HG03066 (cell line): Measurements from ENCODE around the gene ADAM17.
"Not testable (repeated sequence)": the region's sequence is repeated elsewhere in the genome, so short reads cannot be mapped to it uniquely, and the experiment has no call there.

Source experiments
- ATAC-seq: cut with Tn5 transposase; IDR thresholded peaks from one replicate; pipeline ENCODE4 v1.9.1; 2021; ENCODE audit warnings: low read depth; ENCODE audit not compliant: unreplicated experiment

Gene ADAM17

DNA sequence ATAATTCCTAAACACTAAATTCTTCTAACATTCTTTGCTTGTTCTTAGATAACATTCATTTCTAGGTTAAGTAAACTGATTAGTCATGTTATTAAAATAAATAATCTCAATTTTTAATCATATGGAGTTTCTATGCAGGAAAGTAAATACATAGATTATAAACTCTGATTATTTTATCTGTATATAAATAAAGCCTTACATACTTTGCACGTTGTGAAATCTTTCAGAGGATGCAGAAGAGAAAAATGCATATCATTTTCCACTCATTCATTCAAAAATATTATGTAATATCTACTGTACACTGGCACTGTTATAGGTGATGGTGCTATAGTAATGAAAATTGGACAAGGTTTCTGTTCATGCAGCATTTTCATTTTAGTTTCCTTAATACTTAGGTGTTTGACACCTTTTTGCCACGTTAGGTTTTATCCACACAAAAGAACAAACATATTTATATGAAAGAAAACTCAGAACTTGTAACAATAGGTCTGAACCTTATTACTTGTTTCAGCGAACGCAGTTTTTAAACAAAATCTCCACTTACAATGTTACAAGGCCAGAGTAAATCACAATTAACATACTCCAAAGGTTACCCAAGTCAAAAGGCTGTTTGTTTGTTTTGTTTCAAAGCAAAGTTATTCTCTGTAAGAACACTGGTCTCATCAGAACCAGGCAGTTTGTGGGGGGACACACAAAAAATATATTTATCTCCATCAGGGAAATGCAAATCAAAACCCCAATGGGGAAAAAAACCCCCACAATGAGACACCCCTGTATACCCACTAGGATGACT, 27.4 kb downstream of the ADAM17 start:
- no peak for ATAC-seq

DNA sequence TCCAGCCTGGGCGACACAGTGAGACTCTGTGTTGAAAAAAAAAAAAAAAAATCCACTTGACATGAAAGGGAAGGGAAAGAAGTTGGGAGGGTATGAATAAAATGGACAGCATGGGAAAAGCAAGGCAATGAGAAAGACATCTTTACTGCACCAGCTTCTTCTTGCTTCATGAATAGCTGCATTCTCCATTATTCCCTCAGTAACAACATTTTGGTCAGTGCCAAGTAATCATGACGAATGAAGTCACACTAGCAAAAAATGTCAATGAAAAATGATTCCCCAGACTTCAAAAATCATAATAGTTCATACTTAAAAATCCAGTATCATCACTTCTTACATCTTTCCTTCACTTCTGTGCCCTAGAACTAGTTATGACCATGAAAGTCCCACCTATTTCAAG, 30.4 kb downstream of the ADAM17 start:
- ATAC-seq: no peak

DNA sequence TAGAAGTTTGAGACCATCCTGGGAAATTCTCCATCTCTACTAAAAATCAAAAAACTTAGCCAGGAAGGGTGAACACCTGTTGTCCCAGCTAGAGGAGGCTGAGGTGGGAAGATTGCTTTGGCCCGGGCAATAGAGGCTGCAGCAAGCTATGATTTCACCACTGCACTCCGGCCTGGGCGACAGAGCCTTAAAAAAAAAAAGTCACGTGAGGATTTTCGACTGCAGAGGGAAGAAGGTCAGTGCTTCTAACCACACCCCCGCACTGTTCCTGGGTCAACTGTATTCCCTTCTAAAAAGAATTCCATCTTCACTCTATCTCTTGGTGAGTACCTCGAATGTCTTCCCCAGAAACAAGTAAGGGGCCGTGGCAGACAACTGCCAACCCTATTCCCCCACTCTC, 31.3 kb downstream of the ADAM17 start:
- no peak for ATAC-seq

DNA sequence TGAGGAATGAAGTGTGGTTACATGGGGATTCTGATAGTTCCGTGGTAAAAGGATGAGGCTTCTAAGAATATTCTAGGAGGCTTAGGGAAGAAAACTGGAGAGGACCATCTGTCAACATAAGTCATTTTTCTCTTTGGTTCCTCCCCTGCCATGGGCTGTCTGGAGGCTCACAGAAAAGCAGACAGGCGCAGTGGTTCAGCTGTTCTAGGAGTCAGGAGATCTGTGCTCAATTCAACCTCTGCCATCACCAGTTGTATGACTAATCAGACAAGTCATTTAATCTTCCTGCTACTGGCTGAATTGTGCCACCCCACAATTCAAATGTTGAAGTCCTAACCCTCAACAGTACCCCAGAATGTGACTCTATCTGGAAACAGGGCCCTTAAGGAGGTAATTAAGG, 36.4 kb downstream of the ADAM17 start:
- ATAC-seq: no peak

DNA sequence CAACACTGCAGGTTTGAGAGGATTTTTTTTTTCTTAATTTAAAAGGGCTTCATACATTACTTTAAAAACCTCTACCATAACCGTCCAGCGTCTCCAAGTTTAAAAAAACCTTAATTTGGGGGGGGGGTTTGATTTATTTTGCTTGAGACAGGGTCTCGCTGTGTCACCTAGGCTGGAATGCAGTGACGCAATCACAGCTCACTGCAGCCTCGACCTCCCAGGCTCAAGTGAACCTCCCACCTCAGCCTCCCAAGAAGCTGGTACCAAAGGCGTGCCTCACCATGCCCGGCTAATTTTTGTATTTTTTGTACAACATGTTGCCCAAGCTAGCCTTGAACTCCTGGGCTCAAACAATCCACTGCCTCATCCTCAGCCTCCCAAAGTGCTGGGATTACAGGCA, 36.9 kb downstream of the ADAM17 start:
- no peak for ATAC-seq

DNA sequence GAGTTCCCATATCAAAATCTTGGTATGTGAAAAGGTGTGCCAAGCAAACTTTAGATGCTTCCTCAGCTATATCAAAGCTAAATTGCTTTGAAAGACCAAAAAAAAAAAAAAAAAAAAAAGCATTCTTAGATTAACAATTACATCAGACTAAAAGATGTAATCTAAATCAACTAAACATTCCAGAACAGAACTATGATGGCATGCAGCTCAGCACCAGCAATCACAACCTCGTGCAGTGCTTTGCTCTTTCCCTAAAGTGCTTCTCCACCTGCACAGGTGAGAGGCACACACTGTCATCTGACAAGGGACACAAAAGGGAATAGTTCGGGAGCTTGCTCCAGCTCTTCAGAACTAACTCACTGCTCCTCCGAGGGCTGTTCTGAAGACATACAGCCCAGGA, 37.5 kb downstream of the ADAM17 start:
- ATAC-seq: no peak

DNA sequence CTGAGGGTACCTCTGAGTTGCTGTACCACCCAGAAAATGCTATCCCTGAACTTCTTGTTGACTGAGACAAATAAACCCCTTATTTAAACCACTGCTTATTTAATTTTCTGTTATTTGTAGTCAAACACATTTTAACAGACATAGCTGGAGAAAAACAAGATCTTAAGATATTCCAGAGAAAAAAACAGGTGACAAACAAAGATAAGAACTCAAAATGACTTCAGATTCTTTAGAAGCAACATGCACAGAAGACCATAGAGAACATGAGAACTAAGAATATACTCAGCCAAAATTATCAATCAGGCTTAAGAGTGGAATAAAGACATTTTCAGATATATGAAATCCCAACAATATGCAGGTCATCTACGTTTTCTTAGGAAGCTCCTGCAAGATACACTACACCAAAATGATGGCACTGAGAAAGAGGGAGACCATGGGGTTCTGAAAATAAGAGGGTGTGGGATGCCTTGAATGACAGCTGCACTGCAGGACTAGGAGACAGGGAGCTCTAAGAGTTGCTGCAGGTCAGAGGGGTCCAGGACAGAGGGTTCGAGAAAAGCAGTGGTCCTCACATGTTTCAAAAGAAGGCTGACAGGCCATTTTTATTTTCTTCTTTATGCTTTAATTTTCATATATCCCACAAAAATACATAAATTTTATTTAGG, 38.4 kb downstream of the ADAM17 start:
- ATAC-seq: no peak

DNA sequence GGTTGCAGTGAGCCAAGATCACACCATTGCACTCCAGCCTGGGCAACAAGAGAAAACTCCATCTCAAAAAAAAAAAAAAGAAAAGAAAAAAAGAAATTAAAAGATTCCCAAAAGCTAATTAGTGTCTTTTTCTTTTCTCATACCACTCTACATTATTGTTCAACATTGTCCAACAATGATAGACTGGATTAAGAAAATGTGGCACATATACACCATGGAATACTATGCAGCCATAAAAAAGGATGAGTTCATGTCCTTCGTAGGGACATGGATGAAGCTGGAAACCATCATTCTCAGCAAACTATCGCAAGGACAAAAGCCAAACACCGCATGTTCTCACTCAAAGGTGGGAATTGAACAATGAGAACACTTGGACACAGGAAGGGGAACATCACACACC, 41.7 kb downstream of the ADAM17 start:
- ATAC-seq: not testable (repeated sequence)

DNA sequence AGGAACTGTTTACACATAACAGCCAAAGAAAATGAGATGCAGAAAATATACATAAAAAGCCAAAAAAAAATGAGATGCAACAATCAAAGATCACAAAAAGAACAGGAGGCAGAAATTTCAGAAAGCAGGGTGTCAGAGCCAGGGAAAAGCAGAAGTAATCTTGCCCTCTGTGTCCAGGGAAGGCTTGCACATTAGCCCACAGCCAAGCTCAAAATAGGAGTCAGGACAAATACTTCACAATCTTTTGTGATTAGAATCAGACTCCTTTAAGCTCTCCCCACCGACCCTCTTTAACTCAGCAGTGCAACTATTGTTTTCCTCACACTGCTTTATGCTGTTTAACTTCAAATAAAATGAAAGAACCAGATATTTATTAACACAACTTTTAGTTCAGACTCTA, 46.7 kb downstream of the ADAM17 start:
- no peak for ATAC-seq

DNA sequence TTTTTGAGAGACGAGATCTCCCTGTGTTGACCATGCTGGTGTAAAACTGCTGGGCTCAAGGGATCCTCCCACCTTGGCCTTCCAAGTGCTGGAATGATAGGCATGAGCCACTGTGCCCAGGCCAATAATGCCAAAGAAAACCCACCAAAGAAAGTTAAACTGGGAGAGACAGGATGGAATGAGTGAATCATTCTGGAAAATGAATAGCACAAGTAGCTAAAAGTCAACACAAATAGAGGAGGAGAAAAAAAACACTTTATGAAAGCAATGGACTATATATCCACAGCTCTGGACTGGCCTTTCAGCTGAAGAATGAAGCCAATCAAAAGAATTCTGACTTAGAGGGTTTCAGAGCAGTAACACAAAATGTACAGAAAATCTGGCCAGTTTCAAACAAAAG, 57.4 kb downstream of the ADAM17 start:
- ATAC-seq: no peak

DNA sequence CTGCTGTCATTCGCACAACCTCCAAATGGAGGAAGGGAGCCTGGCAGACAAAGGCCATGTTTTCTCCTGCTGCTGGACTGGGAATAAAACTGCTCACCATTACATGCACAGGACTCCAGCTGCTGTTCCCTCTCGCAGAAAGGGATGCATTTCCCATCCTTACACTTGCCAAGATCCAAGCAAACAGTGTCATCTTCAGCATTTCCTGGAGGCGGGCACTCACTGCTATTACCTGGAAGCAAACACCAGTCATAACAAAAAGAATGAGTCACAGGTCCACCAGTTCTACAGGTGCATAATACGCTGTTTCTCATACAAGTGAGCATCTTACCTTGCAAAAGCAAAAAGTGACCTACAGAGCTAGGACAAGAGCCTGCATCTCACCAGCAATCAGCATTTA, 58.6 kb downstream of the ADAM17 start:
- no peak for ATAC-seq

DNA sequence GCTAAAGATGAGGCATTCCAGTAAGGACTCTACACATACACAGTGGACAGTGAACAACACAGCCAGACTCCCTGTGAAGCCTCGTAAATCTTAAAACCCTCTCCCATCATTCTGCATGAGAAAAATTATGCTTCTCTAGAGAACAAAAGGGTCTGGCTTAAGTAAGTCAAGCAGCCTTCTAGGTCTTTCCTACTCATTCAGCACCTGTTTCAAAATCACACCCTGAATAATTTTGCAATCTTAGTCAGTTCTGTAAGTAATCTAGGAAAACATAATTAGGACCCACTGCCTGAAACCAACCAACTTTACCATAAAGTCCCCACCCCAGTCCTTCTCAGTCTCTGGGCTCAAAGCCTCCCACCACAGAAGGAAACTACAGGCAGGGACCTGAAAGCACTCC, 61.5 kb downstream of the ADAM17 start:
- ATAC-seq: no peak

DNA sequence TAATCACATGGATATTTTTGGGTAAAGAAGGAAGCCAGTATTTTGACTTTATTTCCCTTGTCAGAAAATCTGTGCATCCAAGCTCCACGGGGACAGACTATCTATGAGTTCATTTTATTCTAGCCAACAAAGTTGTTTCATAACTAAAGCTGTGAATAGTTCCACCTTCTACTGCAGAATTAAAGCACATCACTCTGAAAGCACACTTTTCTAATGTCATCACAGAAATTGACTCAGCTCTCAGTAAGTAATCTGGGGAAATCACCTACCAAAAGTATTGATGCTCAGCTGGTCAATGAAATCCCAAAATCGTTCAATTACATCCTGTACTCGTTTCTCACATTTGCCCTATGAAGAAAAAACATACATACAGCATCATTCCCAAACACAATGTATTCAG, 62.2 kb downstream of the ADAM17 start:
- no peak for ATAC-seq

DNA sequence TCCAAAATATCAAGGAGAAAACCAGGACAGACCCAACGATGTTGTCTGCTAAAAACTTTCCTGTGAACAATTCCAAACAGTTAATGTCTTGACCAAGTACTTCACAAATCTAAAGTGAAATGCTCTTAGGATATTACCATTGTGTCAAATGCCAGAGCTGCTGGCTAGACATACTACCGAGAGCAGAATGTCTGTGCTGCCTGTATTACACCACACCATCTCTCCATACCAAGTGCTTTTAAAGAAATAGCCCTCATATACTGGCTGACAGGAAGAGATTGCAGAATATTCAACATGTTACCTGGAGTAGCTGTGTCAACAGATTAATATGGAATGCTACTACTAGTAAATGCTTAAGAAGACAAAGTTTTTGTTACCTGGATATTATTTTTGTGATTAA, 62.7 kb downstream of the ADAM17 start:
- ATAC-seq: no peak

DNA sequence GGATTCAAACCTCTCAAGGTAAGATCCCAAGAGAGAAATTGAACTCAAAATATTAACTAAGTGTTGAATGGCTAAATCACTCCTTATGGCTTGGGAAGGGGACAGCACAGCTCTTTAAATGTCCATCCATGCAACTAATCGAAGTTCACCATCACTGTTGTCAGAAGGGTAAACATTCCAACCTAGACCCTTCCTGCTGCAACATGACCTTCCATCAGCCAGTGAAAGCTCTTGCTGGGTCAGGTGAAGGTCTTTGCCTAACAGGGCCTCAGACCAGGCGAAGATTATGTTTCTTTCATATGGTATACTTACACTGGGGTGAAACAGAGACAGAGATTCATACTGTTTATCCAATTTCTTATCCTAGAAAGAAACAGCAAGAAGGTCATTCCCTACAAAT, 64.8 kb downstream of the ADAM17 start:
- no peak for ATAC-seq

DNA sequence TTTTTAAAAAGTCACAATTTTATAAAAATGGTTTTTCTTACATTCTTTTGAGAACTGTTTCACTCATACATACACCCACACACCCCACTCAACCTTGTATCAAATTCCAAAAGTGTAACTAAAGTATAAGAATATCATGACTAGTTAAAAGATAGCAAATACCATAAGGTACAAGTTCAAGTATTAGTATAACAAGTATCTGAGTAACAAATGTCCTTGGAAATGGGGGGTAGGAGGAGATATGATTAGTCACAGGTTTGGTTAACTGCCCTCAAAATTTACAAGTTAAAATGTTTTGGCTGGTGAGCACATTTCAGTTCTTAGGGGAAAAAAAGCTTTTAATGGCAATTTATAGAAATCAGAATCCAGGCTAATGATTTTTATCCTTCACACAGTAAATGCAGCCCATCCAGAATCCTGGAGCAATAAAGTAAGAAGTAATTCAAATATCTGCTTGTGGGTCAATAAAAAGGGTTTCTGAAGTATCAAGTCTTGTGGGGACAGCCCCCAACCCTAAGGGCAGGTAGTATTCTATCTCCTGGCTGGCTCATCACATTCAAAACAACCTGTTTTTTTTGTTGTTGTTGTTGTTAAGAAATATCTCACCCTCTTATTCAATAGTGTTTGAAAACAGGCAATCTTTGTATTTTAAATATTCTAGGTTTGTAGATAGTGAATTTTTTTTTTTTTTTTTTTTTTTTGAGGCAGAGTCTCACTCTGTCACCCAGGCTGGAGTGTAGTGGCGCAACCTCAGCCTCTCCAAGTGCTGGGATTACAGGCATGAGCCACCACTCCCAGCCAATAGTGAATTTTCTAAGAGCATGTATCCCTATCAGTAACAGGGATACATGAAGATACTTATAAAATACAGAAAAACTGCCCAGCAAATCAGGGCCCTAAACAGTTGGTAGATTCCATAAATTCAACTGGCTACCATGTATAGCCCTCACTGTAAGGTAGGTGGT, 66.8 kb downstream of the ADAM17 start:
- no peak for ATAC-seq

DNA sequence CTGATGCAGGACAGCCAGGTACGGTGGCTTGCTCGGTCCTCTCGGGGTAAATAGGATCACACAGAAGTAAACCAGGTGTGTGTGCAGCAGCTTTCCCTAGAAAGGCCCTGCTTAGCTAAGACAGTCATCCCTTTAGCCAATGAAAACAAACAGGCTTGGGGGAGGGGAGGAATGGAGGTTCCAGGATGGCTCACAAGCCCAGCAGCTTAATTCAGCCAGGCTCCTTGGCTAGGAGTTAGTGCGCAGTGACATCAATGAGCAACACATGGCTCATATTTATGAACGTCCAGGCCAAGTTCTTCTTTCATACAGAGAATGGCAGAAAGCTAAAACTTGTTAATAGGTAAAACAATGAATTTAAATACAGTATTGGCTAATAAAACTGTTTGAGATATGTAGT, 71.1 kb downstream of the ADAM17 start:
- no peak for ATAC-seq

DNA sequence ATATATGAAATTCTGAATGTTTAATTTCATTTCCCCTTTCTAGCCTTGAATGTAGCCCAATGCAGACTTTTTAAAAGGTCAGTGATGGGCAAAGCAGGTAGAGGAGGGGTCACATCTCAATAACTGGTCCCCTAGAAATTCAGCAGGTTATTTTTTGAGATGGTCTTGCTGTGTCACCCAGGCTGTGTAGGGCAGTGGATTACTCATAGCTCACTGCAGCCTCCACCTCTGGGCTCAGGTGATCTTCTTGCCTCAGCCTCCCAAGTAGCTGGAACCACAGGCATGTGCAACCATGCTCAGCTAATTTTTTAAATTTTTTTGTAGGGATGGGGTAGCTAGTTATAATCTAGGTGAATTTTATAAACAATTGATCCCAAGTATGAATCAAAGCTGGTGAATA, 72.5 kb downstream of the ADAM17 start:
- no peak for ATAC-seq

DNA sequence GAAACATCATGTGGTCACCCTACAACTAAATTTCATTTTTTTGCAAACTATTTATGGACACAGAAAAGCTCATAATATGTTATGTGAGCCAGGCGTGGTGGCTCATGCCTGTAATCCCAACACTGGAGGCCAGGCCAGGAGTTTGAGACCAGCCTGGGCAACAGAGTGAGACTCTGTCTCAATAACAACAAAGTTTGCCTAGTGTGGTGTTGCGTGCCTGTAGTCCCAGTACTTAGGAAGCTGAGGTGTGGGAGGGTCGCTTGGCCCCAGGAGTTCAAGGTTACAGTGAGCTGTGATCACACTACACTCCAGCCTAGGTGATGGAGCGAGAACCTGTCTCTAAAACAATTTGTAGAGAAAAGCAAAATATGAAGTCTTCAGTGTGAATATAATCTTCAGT, 75.5 kb downstream of the ADAM17 start:
- ATAC-seq: no peak

DNA sequence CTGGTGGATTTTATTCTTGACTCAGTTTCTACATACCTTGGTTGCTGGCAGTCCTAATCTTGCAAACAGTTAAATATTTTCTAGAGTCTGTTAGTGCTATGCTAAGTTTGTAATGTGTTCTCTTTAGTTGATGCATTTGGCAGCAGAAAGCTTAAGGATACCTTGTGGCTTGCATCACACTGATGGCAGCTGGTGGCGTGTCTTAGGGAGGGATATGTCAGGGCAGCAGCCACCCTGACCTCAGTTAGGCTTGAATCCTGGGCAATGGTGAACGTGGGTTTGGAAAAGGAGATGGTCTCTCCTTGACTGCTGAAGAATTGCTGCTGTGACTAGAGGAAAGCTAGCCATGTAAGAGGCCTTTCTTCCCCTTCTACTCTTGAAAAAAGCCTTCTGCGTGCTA, 77.1 kb downstream of the ADAM17 start:
- no peak for ATAC-seq

DNA sequence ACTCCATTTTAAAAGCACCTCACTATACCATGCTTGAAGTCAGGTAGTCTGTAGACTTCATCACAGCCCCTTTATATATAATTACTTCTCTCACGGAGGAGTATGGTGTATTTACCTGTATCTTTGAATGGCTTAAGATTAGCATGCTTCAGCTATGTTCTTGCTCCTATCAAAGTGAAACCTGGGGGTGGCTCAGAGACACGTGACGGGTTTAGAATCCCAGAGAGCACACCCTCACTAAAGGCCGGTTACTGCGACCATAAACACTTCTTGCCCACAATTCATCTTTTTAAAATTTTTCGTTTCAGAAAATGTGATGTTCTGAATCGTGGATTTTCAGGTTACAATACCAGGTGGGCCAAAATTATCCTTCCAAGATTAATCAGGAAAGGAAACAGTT, 77.7 kb downstream of the ADAM17 start:
- no peak for ATAC-seq
